Muscle of arm (tissue), 12 donors: ENCODE measurements around the gene PHF21A. TPM values are rescaled to one million over a fixed set of nuclear protein-coding genes. Genes with fewer than 3 reads are reported as not detected.

Experiments
- DNase-seq: peaks from one replicate; pipeline ENCODE4 v3.0.0-alpha.2; 2013
- polyA plus RNA-seq, 12 donors: library from polyadenylated mRNA; unstranded; fragments of 120-200 nt; gene quantifications; one replicate each; pipeline ENCODE4 v1.2.1, GENCODE V29; 2013; ENCODE audit not compliant: insufficient read length in 12 of 12

Gene PHF21A
- polyA plus RNA-seq, 12 donors, result 23.2 to 88.2 (median 36.6) TPM; not detected in 1

DNA sequence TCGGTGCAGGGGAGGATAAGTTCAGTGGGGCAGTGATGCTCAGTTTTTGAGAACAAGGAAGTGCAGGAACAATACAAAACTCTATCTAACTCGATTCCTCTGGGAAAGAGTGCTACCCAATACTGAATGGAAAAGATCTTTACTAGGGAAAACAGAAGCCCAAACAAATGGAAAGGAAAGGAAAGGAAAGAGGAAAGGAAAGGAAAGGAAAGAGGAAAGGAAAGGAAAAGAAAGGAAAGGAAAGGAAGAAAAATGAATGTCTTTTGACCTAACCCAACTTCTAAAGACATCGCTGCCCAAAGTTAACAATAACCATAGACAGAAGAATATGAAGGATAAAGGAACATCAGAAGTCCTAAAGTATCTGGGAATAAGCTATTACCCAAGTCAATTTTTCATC is 41.6 kb downstream of the PHF21A start:
- no peak for DNase-seq

DNA sequence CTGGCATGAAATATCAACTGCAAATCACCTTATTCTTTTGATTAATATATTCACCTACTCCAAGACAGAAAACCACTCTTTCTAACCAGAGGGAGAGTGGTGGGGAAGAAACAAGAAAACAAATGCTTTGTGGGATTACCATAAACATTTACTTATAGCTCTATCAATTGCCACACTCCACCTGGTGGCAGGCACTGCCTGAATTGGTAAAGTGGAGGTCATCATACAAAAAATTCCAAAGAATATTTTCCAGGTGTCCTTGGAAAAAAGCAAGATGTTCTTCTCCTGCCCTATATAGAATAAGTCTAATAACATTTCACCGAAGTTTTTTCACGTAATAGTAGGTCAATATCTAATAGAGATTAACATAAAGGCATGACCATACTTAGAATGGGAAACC is 45.3 kb downstream of the PHF21A start:
- no peak for DNase-seq

DNA sequence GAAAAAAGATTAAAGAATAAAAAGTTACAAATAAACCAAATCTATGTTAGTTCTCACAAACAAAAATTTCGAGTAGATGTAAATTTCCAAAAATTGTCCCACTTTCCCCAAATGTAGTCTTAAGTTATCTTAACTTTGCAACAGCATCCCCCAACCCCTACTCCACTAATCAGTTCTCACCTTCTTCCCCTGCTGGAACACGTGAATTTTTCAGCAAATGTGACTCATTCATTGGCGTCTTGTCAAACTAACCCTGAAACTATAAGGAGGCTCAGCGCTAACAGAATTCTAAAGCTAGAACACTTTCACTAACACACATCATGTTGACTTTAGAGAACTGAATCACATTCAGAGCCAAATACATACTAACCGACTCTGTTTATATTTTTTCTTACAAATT is 46.1 kb downstream of the PHF21A start:
- no peak for DNase-seq

DNA sequence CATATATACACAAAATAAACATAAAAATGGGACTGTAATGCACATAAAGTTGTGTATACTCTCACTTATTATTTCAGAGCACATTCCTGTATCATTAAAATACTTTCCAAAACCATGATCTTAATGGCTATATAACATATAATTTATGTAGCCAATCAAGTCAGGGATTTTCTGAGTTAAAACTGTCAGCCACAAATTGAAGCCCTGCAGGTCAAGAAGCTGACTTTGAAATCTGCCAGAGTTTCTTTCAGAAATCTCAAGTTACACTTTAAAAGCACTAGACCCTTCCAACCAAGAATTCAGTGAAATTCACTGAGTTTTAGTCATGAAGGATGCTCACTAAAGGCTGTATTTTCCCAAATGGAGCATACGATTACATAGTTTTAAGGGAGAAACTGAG is 47.6 kb downstream of the PHF21A start:
- DNase-seq, result no peak

DNA sequence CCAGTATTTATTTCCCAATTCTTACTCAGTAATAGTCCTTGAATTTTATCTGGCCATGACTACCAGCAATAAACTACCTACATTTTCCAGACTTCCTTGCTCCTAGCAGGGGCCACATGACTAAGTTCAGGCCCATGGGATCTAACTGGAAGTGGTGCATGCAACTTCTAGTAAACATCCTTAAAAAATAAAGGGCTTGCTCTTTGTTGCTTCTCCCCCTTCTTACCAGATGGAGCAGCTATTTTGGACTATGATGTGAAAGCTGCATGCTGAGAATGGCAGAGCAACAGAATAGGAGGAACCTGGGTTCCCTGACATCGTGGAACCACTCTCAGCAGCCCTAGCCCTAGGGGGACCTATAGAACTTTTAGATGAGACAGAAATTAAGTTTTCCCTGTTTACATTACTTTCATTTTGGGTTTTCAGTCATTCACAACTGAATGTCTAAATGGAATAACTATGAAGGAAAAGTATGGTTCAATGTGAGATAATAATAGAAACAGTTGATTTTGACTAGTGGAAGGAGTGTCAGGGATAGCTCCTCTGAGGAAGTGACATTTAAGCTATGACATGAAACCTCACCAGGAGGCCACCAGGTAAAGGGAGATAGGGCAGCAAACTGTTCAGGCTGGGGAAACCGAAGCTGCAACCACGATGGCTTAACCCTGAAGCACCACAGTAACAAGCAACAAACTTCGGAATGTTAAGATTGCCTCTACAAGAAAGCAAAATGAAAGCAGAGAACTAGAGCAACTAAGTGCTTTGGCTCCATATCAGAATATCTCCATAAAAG is 48.9 kb downstream of the PHF21A start:
- DNase-seq, result peak; percentile 23

DNA sequence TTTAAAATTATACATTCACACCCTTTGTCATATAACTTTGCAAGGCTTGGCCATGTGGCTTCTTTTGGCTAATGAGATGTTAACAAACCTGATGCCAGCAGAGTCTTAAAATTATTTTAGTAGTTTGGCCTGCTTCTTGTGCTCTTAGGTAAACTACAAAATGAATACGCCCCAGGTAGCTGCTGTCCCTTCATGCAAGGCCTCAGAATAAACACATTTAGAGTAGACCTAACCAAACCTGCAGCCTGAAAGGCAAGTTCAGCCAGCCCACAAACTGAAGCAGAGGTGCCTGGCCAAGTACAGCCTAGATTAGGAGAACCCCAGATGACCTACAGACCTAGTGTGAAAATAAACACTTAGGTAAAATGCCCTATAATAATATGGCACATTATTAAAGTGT is 50.2 kb downstream of the PHF21A start:
- no peak for DNase-seq

- DNase-seq, result no peak
Measured at GRCh38 chr11:46069595-46069994, 51.7 kb downstream of the PHF21A start.

DNA sequence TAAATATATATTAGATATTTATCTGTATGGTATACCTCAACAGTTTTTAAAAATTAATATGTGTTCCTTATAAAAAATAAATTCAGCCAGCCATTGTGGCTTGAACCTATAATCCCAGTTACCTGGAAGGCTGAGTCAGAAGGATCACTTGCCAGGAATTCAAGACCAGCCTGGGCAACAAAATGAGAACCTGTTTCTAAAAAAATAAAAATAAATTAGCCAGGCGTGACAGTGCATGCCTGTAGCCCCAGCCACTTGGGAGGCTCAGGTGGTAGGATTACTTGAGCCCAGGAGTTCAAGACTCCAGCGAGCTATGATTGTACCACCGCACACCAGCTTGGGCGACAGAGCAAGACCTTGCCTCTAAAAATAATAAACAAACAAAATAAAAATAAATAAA is 54.9 kb downstream of the PHF21A start:
- no peak for DNase-seq

DNA sequence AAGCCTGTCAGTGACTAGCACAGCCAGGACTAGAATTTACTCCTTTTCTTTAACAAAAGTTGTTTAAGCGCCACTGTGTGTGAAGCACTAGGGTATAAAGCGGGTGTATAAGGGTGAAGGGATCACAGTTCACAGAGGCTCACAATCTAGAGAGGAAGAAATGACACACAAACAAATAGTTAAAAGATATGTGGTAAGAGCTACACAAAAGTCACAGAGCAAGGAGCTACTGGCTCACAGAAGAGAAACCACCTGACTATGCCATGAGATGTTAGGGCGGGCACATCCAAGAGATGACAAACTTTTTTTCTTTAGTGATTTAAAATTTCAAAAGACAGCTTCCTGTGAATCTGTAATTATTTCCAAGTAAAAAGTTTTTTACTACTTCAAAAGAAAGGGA is 55.6 kb downstream of the PHF21A start:
- DNase-seq, result no peak

GRCh38 chr11:46064221-46064620 is 57.0 kb downstream of the PHF21A start:
- no peak for DNase-seq

GRCh38 chr11:46063138-46063537 is 58.1 kb downstream of the PHF21A start:
- DNase-seq, result no peak

DNA sequence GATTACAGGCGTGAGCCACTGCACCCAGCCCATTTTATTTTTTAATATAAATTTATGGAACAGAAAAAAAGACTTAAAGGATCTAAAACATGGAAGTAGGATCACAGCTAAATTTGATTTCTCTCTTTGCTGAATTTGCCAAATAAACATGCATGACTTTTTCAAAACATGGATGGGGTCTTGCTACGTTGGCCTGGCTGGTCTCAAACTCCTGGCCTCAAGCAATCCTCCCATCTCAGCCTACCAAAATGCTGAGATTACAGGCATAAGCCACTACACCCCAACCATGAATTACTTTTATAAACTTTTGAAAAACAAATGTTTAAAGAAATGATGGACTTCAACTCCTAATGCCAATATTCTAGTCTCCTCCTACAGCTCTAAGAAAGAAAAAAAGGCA is 61.2 kb downstream of the PHF21A start:
- DNase-seq, result no peak

DNA sequence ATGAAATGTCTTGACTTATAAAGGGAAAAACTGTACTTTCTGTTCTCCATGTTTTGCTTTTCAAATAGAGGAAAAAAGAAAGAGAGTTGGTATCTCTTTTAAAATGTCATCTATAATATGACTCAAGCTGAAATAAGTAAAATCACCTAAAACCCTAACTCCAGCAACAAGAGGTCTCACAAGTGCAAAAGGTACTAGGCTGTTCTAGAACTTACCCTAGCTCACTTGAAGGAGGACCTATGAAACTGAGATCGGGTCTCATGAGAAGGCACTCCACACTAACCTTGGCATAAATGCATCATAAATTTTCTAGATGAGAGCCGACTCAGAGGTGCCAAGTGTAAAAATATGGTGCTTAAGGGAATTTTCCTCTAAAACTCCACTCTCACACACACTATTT is 63.8 kb downstream of the PHF21A start:
- no peak for DNase-seq

- no peak for DNase-seq
Measured at GRCh38 chr11:46055371-46055770, 65.9 kb downstream of the PHF21A start.

DNA sequence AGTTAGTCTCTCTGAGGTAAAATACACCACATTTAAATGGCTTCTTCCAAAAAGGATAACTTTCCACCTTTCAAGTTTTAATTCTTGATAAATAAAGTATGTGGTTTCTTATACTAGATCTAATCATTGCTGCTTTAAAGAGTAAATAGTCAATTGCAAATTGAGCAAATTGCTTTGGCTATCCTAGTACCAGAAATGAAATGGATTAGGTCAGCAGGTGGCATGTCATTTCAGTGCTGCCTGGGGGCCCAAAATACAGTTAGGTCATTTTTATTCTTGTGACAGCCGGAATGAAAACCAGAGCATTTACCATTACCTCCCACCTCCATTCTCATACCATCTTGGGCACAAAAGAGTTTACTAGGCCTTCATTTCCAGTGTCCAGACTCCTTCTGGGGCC is 70.2 kb downstream of the PHF21A start:
- DNase-seq, result no peak

DNA sequence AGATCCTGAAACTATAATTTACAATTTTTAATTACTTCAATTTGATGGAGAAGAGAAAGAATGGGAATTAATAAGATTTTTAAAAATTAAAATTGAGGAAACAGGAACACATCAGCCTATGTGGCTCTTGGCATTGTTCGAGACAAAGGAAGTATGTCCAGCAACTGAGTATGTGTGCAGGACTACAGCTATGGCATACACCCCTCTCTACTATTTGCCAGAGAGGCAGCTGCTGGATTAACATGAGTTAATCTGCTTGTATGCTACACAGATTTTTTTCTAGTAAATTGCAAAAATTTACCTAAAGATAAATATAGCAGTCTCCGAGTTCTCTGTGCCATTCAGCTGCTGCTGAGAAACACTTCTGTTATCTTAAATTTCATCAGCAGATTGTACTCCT is 70.6 kb downstream of the PHF21A start:
- DNase-seq, result no peak

DNA sequence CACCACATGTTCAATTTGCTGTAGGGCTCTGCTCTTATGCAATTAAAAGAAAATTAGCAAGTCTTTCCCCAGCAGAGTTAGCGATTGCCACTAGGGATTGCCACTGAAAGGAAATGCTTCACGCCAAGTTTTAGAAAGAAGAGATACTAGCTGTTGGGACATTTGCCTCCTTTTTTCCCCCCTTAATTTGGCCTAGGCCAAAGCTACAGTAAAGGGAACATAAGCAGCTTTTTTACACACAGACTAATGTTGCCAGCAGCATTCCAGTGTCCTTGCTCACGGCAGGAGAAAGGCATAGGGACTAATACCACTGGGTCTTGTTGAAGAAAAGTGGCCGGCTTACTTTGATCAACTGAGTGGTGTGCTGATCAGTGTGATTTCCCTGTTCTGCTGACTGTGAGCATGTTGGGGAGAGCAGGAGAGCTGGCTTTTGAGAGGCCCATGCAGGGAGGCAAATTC is 71.2 kb downstream of the PHF21A start:
- DNase-seq, result peak; percentile 43

DNA sequence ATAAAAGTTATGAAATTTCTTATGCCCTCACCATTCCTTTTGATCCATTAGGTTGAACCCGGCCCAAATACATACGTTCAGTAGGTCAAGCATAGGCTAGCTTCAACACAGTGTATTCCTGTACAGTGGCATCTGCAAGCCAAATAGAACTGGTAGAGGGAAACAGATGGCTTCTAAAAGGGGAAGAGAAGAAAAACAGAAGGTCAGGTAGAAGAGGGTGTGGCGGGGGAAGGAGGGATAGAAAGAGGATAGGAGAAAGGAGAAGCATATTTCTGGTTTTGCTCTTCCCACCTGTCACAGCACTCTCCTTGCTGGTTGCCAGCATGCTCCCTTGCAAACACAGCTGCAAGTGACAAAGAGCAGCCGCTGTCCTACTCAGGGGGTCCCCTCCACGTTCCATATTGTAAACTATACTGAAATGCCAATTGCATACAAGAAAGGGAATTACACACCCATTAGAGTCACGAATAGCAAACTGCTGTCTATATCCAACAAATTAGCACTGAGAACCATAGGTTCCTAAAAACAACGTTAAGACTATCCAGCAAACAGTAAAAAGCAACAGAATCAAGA is 71.8 kb downstream of the PHF21A start:
- DNase-seq, result no peak

DNA sequence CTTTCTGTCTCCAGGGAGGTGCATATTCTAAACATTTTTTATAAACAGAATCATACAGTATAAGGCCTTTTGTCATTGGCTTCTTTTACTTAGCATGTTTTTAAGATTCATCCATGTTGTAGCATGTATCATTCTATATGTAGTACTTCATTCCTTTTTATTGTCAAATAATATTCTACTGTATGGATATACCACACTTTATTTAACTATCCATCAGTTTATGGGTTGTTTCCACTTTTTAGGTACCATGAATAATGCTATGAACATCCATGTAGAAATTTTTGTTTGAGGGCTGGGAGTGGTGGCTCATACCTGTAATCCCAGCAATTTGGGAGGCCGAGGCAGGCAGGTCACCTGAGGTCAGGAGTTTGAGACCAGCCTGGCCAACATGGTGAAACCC is 73.1 kb downstream of the PHF21A start:
- no peak for DNase-seq

- DNase-seq, result no peak
Measured at GRCh38 chr11:46047520-46047919, 73.7 kb downstream of the PHF21A start.

DNA sequence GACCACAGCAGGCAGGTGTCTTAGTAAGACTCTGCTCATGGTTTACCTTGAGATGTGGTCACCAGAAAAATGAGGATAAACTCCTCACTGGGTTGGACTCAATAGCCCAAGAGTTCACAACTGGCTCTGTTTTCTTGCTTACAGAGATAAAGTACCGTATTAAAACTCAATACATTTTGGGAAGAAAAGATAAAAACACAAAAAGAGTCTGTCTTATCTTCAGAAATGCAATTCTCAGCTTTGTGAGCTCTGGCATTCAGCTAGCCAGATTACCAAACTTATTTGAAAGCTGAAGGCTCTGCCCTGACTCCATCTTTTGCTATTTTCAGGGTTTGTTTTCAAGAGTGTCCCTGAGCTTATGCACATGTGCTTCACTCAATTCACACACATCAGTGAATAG is 75.4 kb downstream of the PHF21A start:
- DNase-seq, result no peak

DNA sequence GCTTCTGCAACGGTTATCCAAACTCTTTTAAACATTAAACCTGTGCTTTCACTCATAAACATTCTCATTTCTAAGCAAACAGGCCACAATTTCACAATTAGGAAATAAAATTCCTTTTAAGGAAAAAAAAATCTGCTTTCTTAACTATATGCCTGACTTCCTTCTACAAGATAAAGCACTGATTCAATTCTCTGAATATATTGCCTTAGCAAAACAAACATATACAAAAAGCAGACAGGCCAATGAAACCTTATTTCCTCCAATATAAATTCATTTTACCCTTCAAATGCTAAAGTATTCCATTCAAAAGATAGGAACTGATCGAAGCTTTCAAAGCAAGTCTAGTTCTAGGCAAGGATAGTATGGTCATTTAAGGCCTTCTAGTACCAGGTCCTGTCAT is 76.7 kb downstream of the PHF21A start:
- DNase-seq, result no peak

DNA sequence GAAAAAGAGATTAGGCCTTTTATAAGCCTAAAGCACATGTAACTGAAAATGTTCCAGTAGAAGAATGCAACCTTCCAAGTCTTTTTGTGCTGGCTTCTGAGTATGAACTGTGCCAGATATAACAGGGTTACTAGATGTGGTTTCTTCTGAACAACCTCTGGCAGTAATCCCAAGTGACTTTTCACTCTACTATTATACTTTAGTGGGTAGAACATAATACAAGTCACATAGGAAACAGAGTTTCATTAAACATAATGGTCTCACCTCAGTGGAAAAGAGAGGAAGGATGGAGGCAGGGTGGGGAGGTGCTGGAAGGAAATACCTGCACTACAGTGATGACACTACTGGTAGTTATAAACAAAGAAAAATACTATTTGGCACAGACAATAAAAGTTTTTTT is 81.3 kb downstream of the PHF21A start:
- DNase-seq, result no peak

DNA sequence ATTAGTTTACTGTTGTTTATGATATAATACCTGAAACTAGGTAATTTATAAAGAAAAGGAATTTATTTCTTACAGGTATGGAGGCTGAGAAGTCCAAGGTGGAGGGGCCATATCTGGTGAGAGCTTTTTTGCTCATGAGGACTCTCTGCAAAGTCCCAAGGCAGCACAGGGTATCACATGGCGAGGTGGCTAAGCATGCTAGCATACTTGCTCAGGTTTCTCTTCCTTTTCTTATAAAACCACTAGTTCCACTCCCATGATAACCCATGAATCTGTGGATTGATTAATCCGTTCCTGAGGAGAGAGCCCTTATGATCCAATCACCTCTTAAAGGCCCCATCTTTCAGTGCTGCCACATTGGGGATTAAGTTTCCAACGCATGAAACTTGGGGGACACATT is 82.7 kb downstream of the PHF21A start:
- no peak for DNase-seq
